ENCODE data around the gene TRPC6.

Gene TRPC6

DNA sequence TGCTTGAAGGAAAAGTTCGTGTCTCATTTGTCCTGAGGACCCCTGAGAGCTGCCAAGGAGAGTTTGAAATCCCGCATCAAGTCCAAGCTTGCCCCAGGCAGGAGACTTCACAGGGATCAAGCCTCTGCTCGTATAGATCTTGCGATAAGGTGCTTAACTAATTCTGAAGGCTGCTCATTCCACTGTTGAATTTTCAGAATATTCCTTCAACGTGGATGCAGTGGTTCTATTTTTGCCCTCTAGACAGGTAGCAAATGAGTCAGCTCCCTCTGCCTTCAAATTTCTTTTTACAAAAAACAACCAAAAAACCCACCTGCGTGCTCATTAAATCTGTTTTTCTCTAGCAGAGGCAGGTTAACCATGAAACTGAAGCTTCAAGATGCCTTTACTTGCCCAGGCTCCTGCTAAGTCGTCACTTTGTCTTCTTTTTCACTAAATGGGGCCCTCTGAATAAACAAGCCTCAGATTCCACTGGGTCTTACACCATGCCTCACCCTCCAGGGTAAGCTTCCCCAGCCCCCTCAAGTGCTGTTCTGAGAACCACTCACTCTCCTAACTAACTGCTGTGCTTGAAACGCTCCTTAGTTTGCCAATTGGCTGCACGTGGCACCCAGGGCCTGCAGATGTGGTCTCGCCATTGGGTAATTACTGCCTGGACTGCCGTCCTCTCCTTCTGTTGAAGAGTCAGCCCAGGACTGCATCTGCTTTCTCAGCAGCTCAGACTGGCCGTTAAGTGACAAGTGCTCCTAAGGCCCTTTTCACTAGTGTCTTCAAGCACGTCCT lies 105.0 kb downstream of the TRPC6 start:
- TF ChIP-seq, protein P1, sequence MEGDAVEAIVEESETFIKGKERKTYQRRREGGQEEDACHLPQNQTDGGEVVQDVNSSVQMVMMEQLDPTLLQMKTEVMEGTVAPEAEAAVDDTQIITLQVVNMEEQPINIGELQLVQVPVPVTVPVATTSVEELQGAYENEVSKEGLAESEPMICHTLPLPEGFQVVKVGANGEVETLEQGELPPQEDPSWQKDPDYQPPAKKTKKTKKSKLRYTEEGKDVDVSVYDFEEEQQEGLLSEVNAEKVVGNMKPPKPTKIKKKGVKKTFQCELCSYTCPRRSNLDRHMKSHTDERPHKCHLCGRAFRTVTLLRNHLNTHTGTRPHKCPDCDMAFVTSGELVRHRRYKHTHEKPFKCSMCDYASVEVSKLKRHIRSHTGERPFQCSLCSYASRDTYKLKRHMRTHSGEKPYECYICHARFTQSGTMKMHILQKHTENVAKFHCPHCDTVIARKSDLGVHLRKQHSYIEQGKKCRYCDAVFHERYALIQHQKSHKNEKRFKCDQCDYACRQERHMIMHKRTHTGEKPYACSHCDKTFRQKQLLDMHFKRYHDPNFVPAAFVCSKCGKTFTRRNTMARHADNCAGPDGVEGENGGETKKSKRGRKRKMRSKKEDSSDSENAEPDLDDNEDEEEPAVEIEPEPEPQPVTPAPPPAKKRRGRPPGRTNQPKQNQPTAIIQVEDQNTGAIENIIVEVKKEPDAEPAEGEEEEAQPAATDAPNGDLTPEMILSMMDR (conservative IDR thresholded peaks at IDR 0.05; ENCODE audit: low read length): no peak
- TF ChIP-seq EZH2phosphoT487 (IDR thresholded peaks at IDR 0.05; ENCODE audit: borderline replicate concordance): no peak

DNA sequence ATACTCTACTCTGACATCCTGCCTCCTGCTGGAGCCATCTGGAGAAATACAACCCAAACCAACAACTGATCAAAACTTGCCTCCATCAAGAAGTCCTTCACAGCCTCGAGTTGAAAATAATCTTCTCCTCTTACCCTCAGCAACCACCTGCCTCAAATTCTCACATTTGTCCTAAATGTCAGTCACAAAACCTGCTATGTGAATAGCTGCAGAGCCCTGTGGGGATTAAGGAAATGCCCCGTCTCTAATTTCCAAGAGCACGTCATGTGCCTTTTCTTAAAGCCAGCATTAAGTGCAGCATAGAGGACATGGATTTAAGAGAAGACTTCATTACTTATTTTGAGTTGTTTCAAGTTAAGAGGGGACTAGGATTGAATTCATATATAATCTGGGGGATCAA lies 105.9 kb downstream of the TRPC6 start:
- no peak overlapping the region for H2AFZ ChIP-seq (ENCODE audit: low read length)
- no peaks in the 10 kb centered on the region for H3F3A ChIP-seq (ENCODE audit: low read depth)
- H3K27me3 ChIP-seq (ENCODE audit: insufficient read depth, low read length, poor library complexity, severe bottlenecking): no peaks in the 10 kb centered on the region
- no peak overlapping the region for H3K4me3 ChIP-seq (ENCODE audit: low read length, poor library complexity, severe bottlenecking)
- H3K9ac ChIP-seq (ENCODE audit: low read depth, low read length, poor library complexity, severe bottlenecking): no peak overlapping the region
- no peaks in the 10 kb centered on the region for H4K20me1 ChIP-seq (ENCODE audit: insufficient read depth, low read length, poor library complexity, severe bottlenecking)
- no peaks in the 10 kb centered on the region for H3K79me2 ChIP-seq (ENCODE audit: insufficient read depth, low read length)
- no peaks in the 10 kb centered on the region for H3K4me1 ChIP-seq (ENCODE audit: insufficient read depth, low read length, poor library complexity, severe bottlenecking)
- no peaks in the 10 kb centered on the region for H3K9me2 ChIP-seq (replicated peaks; ENCODE audit: low read depth, low read length)
- no peaks in the 10 kb centered on the region for H3K36me3 ChIP-seq (ENCODE audit: insufficient read depth, low read length)
- TF ChIP-seq, protein P1 (conservative IDR thresholded peaks at IDR 0.05; ENCODE audit: low read length): no peak
- no peak for TF ChIP-seq EZH2phosphoT487 (IDR thresholded peaks at IDR 0.05; ENCODE audit: borderline replicate concordance)
- H3K4me2 ChIP-seq (ENCODE audit: low read depth, low read length, poor library complexity, severe bottlenecking): no peak overlapping the region
- H3K9me3 ChIP-seq (ENCODE audit: insufficient read depth, low read depth, low read length): no peaks in the 10 kb centered on the region

More for the DNA sequence above, 105.0 kb downstream of the TRPC6 start:
- Histone ChIP-seq H3K9me2 (replicated peaks; ENCODE audit: low read depth, low read length) (no peaks in the 10 kb centered on the region), H3K79me2 (ENCODE audit: insufficient read depth, low read length) (no peaks in the 10 kb centered on the region), H4K20me1 (ENCODE audit: insufficient read depth, low read length, poor library complexity, severe bottlenecking) (no peaks in the 10 kb centered on the region), H3F3A (ENCODE audit: low read depth) (no peaks in the 10 kb centered on the region), H3K4me1 (ENCODE audit: insufficient read depth, low read length, poor library complexity, severe bottlenecking) (no peaks in the 10 kb centered on the region), H3K4me2 (ENCODE audit: low read depth, low read length, poor library complexity, severe bottlenecking) (no peak overlapping the region), H2AFZ (ENCODE audit: low read length) (no peak overlapping the region), H3K36me3 (ENCODE audit: insufficient read depth, low read length) (no peaks in the 10 kb centered on the region), H3K9me3 (ENCODE audit: insufficient read depth, low read depth, low read length) (no peaks in the 10 kb centered on the region), H3K9ac (ENCODE audit: low read depth, low read length, poor library complexity, severe bottlenecking) (no peak overlapping the region), H3K27me3 (ENCODE audit: insufficient read depth, low read length, poor library complexity, severe bottlenecking) (no peaks in the 10 kb centered on the region), H3K4me3 (ENCODE audit: low read length, poor library complexity, severe bottlenecking) (no peak overlapping the region)

DNA sequence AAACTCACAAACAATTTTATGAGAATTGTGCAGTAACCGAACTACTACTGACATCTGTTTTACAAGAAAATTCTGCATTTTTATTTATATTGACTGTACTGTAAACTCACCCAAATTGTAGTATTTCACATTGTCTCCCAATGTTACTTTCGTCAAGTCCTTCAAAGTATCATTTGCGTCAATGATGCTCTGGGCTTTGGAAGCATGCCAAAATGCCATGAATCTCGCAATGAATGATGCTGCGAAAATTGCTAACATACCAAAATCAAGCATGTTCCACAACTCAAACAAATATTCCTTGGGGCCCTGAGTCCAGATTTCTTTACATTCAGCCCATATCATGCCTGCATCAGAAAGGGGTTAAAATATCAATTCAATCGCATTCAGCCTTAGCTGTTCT lies 107.6 kb downstream of the TRPC6 start:
- H3K4me3 ChIP-seq (ENCODE audit: low read length, poor library complexity, severe bottlenecking): no peak overlapping the region
- TF ChIP-seq EZH2phosphoT487 (IDR thresholded peaks at IDR 0.05; ENCODE audit: borderline replicate concordance): no peak
- TF ChIP-seq, protein P1 (conservative IDR thresholded peaks at IDR 0.05; ENCODE audit: low read length): no peak
- H3K9me2 ChIP-seq (replicated peaks; ENCODE audit: low read depth, low read length): no peaks in the 10 kb centered on the region
- H3K79me2 ChIP-seq (ENCODE audit: insufficient read depth, low read length): no peaks in the 10 kb centered on the region
- no peak overlapping the region for H3K9ac ChIP-seq (ENCODE audit: low read depth, low read length, poor library complexity, severe bottlenecking)
- H3K4me2 ChIP-seq (ENCODE audit: low read depth, low read length, poor library complexity, severe bottlenecking): no peak overlapping the region
- no peaks in the 10 kb centered on the region for H3K9me3 ChIP-seq (ENCODE audit: insufficient read depth, low read depth, low read length)
- no peaks in the 10 kb centered on the region for H3K4me1 ChIP-seq (ENCODE audit: insufficient read depth, low read length, poor library complexity, severe bottlenecking)
- no peaks in the 10 kb centered on the region for H3K27me3 ChIP-seq (ENCODE audit: insufficient read depth, low read length, poor library complexity, severe bottlenecking)
- H4K20me1 ChIP-seq (ENCODE audit: insufficient read depth, low read length, poor library complexity, severe bottlenecking): no peaks in the 10 kb centered on the region
- no peaks in the 10 kb centered on the region for H3K36me3 ChIP-seq (ENCODE audit: insufficient read depth, low read length)
- no peak overlapping the region for H2AFZ ChIP-seq (ENCODE audit: low read length)
- H3F3A ChIP-seq (ENCODE audit: low read depth): no peaks in the 10 kb centered on the region
